ENCODE results near the gene DNASE1L1.

DNA sequence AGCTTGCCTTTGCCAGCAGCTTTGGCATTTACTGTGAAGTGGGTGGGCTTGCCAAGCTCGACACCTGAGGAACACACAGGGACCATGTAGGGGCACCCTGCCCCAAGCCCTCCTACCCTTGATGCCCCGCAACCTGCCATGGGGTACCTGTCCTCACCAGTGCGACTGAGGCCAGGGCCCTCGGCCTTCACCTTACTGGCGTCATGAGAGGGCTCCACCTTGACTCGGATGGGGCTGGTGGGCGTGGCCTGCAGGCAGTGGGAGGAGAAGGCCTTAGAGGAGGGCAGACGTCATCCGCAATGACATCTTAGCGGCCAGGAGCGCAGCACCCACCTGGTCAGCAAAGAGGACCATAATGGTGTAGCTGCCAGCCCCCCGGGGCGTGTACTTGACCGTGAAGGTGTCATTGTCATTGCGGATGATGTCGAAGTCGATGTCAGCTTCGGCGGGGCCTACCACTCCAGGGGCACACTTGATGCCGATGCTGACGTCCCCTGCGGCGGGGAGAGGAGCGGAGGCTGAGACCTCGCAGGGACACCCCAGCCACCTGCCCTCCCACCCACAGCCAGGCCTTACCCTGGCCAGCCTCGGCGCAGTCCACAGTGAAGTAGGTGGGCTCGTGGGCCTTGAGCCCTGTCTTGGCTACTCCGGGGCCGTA is 46.8 kb downstream of the DNASE1L1 start:
- TF ChIP-seq POLR2AphosphoS5 (IDR thresholded peaks at IDR 0.05) (peak in 2 of 3 donors; percentile 23 to 27), CTCF (IDR thresholded peaks at IDR 0.05) (no peak), POLR2A (IDR thresholded peaks at IDR 0.05) (no peak)

All from transverse colon (tissue), 4 donors.